Activated CD4-positive, CD25-positive, alpha-beta regulatory T cell treated with anti-CD3 and anti-CD28 coated beads, Interleukin-2, amount 50 U/mL, for 24 hours (primary cell): ENCODE results near the gene PCCA.
A peak's percentile ranks its signal among the peaks of the same experiment; 100 is the strongest.
"Not testable (repeated sequence)": the region's sequence is repeated elsewhere in the genome, so short reads cannot be mapped to it uniquely, and the experiment has no call there.

Experiments used
- ATAC-seq, 2 donors: fragments of 150-1000 bp; cut with Tn5 transposase; one replicate each; pipeline ENCODE4 v1.10.0; 2021; ENCODE audit warnings: mild to moderate bottlenecking in 1 of 2, moderate library complexity in 1 of 2

Gene PCCA

DNA sequence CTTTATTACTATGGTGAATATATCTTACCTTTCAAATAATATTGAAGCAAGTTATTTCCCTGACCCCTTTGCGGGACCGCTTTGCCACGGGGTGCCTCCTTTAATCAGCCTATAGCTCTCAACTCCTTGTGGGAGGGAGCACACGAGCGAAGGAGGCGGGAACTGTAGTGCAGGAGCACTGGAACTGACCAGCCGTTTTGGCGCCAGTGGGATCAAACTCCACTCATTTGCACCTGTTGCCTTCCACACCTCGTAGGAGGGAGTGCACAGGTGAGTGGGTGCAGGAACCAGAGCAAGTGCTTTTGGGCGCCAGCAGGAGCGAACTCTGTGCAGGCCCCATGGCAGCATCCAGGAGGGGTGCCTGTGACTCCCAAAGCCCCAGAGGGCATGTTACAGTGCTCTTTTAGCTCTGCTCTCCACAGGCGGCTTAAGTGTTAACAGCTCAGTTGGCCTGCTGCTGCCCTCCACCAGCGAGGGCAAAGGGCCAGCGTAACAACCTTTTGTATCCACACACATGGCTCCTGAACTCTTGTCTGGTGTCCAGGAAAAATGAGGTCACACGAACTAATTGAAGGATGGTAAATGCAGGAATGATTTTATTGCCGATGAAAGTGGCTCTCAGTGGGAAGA lies 292.8 kb downstream of the PCCA start:
- ATAC-seq: no peak

DNA sequence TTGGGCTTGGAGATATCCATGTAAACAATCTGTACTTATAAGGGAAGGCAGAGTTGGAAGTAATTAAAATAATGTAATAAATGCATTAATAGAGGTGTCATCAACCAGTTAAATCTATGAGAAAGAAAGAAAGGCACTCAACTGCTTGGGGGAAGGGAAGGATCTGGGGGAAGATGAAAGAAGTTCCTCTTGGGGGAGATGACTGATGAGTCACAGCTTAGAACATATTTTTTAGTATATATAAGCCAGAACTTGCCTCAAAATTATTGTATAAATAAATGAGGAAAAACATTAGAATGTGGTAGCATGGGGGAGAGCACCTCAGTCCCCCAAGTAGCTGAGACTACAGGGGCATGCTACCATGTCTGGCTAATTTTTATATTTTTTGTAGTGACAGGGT lies 293.9 kb downstream of the PCCA start:
- no peak for ATAC-seq

DNA sequence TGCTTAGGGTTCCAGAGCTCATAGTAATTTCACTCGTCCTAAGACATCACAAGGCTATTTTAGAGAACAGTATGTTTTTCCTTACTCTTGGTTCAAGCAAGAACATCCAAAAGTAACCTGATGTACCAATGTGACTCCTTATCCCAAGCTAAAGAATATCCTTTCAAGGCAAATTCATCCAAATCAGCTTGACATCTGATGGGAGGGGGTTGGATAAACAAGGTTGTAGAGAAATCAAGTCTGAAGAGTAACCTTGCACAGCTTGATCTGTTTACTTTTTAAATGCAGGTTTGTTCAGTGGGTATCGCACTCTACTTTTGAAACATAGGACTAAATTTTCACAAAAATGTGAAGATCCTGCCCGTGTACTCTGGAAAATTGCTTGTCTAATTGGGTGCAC lies 298.5 kb downstream of the PCCA start:
- ATAC-seq: no peak

DNA sequence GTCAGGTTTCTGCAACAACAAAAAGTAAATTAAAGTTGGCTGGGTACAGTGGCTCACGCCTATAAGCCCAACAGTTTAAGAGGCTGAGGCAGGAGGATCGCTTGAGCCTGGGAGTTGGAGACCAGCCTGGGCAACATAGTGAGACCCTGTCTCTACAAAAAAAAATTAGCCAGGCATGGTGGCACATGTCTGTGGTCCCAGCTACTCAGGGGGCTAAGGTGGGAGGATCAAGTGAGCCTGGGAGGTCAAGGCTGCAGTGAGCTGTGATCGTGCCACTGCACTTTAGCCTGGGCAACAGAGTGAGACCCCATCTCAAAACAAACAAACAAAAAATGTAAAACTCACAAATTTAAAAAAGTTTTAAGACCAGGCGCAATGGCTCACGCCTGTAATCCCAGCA lies 299.3 kb downstream of the PCCA start:
- not testable (repeated sequence) for ATAC-seq

DNA sequence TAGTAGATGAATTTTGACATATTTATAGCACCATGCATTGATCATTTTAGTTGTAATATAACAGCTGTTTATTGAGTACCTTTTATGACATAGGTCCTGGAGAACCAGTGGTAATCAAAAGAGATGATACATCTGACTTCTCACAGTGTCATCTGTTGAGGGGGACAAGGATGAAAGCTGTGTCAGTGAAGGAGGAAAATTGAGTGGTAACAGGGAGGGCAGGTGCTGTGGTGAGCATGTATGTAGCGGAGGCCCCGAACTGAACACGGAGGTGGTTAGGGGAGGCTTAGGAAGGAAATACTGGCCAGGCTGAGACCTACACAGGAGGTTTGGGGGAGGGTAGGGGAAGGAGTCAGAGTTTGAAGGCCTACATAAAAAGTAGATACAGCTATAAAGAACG lies 300.0 kb downstream of the PCCA start:
- ATAC-seq: no peak

DNA sequence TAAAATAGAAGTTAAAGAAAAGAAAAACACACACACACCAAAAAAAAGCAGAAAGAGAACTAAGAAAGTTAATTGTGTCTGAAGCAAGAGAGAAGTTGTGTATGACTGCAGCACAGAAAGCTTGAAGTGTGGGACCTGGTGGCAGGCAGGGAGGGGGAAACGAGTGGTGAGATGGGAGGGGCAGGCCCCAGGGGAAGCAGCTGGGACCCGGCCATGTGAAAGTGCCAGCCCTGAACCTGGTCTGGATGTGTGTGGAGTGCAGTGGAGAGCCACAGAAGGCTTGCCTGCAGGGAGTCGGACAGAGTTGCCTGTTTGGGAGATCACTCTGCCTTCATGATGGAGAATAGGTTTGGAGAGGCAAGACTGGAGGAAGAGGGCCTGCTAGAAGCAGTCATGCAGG lies 300.7 kb downstream of the PCCA start:
- no peak for ATAC-seq

DNA sequence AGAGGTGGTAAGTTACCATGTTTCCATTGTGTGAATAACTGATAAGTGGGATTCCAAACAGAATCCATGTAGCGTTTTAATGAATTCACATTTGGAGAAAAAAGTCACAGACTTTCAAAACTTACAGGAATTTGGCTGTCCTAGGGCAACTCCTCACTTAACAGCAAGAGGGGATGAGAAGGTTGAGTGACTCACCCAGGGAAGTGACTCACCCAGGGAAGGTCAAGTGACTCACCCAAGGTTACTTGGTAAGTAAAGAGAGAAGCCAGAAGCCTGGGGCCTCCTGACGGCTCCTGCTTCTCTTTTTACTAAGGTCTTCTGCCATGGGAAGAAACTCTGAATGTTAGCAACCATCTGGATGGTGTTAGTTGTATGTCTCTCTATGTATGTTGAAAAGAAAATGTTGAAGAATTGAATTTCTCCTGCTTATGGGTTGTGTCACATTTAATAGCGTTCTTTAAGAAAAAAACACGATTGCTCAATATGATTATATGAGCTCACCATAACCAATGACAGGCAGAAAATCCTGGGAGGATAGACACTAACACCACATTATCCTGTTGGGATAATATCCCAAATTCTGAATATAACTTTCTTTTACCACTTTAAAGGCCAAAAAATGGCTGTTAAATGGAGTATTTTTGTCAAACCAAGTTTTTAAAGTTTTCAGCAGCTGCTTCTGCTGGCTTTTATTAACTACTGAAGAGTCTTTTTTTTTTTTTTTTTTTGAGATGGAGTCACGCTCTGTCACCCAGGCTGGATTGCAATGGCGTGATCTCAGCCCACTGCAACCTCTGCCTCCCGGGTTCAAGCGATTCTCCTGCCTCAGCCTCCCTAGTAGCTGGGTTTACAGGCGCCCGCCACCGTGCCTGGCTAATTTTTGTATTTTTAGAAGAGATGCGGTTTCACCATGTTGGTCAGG lies 304.1 kb downstream of the PCCA start:
- ATAC-seq: peak; percentile 82 to 87

DNA sequence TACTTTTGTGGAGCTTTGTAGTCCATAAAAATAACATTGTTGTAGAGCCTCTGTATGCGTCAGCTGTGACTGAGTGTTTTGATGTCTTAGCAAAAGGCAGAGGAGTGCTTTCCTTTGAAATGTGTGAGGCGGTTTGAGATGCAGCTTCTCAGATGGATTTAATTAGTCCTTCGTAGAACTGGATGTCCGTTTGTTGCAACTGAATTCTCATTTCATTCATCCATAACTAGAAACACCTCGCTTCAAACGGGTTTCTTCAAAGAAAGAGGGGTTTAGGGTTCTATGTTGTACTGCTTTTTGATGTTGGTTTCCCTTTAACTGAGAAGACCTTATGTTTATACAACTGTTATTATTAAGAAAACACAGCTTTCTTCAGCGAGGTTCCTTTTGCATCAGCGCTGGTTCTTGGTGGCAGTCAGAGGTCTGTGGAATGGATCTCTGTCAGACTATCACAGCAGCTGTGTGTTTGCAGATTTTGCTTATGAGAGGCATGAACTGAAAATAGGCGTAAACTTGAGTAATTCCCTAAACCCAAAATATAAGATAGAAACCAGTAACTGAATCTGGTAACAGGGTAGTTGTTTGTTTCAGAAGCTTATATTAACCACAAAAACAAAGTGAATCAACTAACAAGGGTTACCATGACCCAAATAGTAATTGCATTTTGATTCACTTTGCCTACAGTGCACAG lies 305.3 kb downstream of the PCCA start:
- peak; percentile 63 for ATAC-seq

DNA sequence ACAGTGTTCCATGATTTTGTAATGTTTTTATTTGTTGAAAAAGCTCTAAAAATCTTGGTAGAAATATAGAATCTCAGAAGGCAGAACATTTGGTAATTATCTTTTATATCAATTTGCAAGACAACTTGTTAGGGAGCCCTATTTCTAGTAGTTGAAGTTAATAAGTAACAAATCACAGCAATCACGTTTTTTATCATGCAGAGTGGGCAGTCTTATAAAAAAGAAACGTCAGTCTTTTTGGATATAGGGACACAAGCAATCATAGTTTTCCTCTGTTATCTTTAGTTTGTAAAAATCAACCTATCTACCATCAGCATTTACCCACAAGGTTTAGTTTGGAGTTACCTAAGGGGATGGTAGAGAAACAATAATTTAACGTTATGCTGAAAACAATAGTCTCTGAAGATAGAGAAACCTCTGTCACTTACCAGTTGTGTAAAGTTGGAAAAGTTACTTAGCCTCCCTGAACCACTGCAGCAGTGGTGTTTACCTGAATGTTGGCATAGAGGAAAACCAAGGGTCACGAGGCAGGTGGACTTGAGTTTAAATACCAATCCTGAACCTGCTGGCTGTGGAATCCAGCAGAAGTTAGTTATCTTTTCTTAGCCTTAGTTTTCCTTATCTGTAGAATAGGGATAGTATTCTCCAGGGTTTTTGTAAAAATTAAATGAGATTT lies 306.9 kb downstream of the PCCA start:
- no peak for ATAC-seq

DNA sequence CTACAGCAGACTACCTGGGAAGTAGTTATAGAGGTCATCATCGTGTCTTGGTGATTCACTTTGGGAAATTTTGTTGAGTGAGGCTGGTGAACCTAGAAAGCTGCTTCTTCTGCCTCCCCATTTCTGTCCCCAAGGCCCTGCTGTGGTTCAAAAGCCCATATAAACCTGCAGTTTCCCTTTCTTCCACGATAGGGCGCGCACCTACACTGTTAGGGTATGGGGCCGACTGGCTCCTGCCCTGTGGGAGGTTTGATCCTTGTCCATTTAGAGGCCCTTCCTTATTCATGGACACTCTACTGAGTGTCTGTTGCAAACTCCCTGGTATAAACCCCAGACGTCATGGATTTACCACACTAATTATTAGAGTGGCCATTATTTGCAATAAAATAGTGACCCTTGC lies 307.9 kb downstream of the PCCA start:
- no peak for ATAC-seq

DNA sequence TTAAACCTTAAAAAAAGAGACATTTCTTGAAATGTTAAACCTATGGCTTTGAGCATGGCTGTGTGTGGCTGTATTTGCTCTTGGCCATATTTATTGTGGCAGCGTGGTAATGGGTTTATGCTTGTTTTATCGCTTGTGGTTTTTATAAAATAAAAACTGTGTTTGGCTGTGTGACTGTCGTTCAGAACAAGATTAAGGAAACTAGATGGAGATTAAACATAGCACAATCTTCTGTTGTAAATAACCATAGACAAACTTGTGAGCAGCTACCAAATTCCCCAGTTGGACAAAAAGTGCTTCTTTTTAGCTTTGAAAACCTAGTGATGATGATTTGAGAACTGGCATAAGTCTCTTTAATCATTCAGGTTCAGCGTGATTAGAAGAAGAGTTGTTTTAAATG lies 308.7 kb downstream of the PCCA start:
- ATAC-seq: no peak

DNA sequence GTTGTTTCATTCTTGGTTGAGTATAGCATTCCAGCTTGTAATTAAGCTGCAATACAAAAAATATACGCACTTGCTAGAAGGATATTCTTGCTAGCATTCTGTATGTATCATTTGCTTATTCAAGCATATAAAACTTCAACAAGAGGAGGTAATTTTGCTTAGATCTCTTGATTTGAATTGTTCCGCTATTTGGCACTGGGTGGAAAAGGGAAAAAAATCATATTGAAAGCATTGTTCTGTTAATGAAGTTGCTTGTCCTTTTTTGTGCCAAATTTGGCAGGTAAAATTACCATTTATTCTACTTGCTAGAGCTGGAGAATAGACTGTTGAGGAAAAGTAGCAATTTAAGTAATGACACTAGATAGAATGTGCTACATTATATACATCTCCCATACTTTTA lies 309.5 kb downstream of the PCCA start:
- ATAC-seq: no peak

DNA sequence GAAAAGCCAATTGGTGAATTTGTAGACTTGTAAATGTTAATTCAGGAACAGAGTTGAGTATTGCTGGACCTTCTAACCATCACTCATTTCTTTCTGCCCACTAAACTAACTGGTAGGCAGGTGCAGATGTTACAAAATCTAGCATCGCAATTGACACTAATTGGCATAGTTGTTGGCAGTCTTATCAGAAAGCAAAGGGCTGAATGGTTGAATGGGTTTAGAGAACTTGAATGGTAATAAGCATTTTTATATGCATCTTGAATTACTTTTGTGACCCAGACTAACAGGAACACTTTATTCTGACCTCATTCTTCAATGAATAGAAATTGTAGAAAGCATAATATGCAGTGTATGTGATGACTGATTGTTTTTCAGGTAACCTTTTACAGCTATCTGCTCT lies 310.6 kb downstream of the PCCA start:
- no peak for ATAC-seq

DNA sequence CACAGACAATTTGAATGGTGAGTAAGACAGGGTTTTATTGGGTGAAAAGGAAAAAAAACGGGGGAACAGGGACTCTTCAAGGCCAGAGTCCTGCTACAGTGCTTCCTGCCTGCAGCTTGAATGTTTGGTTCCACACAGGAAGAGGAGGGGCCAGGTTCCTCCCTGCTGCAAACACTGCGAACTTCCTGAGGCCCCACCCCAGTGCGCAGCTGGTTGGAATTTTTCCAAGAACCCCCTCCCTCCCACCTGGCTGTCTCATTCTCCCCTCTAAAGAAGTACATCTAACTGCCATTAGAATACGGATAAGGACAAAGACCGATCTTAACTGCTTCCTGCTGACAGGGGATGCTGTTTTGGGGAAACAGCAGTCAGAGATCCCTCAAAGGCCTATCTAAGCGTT lies 314.8 kb downstream of the PCCA start:
- ATAC-seq: no peak

DNA sequence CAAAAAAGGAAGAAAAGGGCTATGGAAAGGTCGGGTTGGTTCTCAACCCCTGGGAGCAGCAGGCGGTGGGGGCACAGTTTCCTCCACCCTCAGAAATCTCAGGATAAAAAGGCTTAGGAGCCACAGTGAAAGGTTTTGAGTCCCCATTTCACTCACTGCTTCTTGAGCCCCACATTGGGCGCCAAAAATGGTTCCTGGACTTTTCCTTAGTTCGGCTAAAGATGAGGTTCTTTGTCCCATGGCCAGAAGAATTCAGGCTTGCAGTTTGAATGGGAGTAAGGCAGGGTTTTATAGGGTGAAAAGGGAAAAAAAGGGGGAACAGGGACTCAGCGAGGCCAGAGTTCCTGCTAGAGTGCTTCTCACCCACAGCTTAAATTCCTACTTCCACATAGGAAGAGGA lies 320.2 kb downstream of the PCCA start:
- no peak for ATAC-seq

DNA sequence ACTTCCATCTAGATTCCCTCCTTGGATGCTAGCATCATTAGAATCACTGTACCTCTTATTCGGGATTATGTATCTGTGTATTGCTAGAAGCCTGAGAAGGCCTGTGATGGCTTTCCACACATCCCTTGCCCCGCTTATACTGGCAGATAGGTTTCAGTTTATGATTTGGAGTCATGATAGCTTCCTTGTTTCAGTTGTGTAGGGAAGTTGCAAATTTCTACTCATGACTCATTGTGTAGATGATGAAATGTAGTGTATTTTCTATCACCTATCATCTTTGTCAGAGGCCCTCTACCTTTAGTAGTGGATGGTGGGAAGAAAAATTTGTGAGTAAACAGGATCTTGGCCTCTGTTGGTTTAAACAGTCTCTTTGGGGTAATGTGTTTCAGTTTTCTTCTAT lies 334.5 kb downstream of the PCCA start:
- ATAC-seq: no peak

DNA sequence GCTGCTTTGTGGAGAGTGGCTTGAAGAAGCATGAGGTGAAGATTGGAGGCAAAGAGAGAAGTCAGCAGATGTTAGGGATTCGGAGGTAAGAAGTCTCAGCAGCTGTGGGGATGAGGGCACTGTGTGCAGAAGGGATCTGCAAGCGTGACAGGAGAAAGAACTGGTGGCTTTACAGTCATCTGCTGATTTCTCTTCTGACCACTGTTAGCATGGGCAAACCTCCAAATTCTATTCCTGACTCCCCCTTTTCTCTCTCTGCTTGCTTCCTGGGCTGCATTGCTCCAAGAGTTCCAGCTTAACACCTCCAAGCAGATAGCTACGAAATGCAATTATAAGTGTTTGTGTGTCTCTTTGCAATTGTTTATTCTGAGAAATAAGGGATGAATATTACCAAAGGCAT lies 340.1 kb downstream of the PCCA start:
- no peak for ATAC-seq

DNA sequence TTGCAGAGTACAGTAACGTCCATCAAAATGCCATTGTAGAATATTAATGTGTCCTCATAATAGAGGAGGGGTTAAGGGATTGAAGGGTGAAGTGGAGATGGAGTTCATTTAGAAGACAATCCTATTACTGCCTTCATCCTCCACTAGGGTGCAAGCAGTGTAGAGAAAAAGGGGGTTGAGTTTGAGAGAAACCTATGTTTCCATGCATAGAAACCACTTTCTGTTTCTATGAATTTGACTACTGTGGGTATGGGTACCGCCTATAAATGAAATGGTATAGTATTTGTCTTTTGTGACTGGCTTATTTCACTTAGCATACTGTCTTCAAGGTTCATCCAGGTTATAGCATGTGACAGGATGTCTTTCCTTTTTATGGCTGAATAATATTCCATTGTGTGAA lies 343.7 kb downstream of the PCCA start:
- no peak for ATAC-seq

DNA sequence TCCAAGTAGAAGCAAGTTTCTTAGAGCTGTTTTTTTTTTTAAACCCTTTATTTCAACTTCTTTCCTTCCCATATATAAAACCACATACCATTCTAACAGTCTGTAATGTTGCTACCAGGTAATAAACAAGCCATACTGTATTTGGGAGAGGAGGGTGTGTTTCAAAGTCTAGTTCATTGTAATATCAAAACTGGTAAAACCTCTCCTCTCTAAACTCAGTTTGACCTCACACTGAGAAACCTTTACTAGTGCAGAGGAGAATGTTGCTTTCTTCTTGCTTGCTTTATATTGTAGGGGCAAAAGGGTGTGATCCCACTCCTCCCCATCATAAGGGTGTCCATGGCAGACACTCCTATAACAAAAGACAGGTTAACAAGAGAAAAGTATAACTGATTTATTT lies 344.6 kb downstream of the PCCA start:
- ATAC-seq: no peak

DNA sequence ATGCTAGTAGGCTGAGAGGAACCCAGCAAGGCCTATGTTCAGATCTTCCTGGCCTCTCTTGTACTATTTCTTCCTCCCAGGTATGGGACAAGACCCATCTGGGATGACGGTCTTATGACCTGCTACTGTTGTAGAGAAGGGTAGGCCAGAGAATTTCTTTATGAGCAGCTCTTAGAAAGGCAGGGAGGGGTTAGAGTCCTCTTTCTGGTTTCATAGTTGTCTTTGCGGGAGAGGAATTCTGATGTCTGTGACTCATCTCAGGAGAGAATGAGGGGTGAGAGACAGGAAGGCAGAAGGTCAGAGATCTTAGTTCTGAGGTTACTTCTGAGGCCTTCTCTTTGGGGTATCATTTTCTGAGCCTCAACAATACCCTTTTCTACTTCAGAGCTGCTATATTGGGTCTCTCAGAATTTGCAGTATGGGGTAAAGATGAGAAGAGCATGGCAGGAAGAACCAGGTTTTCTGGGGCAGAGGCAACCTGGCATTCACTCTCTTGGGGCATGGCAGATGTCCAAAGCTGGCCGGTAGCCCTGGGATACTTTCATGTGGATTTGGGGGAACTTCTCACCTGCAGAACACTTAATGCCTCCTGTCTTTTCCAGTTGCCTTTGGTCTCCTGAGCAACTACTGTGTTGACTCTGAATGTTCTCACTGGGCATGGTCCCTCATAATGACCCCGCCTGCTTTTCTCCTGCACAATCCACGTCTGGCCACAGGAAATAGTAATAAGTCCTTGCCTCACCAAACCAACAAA lies 345.3 kb downstream of the PCCA start:
- no peak for ATAC-seq

DNA sequence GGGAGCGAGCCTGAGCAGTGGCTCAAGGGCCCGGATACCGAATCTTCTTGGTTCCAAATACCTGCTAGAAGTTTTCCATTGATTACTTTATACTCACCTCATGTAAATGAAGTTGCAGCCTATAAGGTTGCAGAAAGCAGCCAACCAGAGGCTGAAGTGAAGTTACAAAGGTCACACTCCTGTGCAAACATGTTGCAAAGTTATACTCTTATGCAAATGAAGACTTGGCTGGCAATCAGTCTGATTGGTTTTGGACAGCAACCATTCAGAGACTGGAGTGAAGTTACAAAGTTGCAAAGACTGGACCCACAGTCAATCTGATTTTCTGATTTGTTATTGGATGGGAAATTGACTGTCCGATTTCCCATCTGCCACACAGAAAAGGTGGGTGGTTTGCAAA lies 347.2 kb downstream of the PCCA start:
- no peak for ATAC-seq

DNA sequence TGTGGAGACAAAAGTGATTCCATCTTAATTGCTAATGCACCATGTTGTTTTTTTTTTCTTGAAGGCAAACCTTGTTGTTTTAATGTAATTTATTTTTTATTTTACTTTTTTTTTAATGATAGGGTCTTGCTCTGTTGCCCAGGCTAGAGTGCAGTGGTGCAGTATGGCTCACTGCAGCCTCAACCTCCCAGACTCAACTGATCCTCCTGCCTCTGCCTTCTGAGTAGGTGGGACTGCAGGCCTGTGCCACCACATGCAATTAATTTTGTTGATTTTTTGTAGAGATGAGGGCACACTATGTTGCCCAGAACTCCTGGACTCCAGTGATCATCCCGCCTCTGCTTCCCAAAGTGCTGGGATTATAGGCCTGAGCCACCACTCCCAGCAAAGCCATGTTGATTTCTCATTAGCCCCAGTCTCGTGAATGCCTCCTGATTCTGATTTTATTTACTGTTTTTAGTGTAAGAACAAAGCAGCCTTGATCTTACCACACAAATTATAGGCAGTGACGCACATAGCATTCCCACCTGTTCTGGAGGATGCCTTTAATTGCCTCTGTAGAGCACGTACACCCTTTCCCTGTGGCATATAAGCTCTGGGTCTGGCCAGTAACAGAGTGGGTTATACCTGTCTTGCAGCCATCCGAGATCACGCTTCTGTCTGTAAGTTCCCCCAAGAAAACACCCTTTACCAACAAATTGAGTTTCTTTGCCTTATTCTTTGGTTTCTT lies 349.3 kb downstream of the PCCA start:
- no peak for ATAC-seq
